Measurements from ENCODE around the gene PRKCH.
A peak's percentile ranks its signal among the peaks of the same experiment; 100 is the strongest.

The PRKCH gene

GRCh38 chr14:61478971-61479473, 157.6 kb downstream of the PRKCH start:
- no peak for DNase-seq

GRCh38 chr14:61479746-61480502, 158.5 kb downstream of the PRKCH start:
- DNase-seq, result no peak

DNA sequence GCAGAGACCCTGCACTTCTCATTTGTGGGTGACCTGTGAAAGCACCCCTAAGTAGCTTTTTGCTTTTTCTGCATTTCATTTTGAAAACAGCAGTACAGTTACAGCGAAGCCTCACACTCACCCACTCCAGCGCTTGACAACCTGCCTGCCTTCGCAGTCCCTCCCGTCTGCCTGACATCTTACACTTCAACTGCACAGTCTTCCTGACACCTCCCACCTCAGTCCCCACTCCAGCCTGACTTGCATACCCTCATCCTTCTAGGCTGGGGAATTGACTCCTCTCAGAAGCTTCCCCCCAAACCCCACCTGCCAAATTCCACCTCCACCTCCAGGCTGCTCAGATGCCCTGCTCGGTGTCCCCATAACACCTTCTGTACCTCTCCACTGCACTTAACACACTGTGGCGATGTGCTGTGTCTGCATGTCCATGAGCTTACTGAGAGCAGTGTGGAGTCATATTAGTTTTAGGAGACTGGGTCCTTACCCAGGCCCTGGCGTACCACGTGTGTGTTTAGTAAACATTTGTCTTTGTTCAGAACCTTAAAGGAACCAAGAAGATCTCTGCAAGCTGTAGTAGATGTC, 159.4 kb downstream of the PRKCH start:
- no peak for DNase-seq

- no peak for DNase-seq
Observed at GRCh38 chr14:61481701-61482100, 160.3 kb downstream of the PRKCH start.

GRCh38 chr14:61482348-61483206, 161.2 kb downstream of the PRKCH start:
- DNase-seq, result no peak

DNA sequence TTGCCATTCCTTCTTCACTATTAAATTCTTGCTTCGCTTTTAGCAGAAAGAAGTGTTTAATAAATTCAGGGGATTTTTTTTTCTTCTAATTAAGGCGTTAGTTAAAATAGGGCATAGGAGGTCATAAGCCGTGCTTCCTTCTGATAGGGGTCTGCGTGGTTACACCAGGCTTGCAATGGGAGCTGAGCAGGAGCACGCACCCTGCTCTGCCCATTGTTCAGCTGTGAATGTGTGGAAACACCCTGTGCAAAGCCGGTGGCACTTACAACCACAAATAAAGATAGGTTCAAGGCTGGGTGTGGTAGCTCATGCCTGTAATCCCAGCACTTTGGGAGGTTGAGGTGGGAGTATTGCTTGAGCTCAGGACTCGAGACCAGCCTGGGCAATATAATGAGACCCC, 162.1 kb downstream of the PRKCH start:
- DNase-seq, result no peak

- DNase-seq, result no peak
Observed at GRCh38 chr14:61484031-61484430, 162.7 kb downstream of the PRKCH start.

DNA sequence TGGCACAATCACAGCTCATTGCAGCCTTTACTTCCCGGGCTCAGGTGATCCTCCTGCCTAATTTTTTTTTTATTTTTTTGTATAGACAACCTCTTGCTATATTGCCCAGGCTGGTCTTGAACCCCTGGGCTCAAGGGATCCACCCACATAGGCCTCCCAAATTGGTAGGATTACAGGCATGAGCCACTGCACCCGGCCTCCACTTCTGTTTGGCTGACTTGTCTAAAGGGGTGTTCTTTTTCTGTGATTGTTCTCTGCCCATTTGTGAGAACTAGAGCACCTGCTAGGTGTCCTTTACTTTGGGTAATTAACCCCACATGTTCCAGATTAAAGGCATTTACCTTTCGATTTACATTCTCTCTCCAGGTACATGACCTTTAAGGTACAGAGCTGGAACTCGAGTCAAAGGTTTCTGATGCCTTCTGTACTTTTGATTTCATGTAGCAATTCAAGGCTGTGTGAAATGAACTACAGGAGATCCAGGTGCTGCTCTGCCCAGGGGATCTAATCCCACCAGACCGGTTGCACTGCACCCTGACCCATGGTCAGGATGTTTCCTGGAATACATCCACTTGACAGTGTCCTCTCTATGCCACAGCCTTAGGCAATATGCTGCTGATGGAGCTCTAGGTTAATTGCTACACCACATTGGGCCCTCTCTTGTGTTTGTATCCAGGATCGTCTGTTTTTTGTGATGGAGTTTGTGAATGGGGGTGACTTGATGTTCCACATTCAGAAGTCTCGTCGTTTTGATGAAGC, 163.6 kb downstream of the PRKCH start:
- no peak for DNase-seq

- no peak for DNase-seq
Observed at GRCh38 chr14:61485661-61486060, 164.3 kb downstream of the PRKCH start.

GRCh38 chr14:61486930-61487495, 165.6 kb downstream of the PRKCH start:
- no peak for DNase-seq

- DNase-seq, result peak; percentile 29
Observed at GRCh38 chr14:61488417-61489401, 167.3 kb downstream of the PRKCH start.

- DNase-seq, result no peak
Observed at GRCh38 chr14:61489512-61489911, 168.1 kb downstream of the PRKCH start.

GRCh38 chr14:61489932-61490331, 168.6 kb downstream of the PRKCH start:
- no peak for DNase-seq

- no peak for DNase-seq
Observed at GRCh38 chr14:61491224-61491623, 169.8 kb downstream of the PRKCH start.

GRCh38 chr14:61491876-61492434, 170.6 kb downstream of the PRKCH start:
- DNase-seq, result no peak

DNA sequence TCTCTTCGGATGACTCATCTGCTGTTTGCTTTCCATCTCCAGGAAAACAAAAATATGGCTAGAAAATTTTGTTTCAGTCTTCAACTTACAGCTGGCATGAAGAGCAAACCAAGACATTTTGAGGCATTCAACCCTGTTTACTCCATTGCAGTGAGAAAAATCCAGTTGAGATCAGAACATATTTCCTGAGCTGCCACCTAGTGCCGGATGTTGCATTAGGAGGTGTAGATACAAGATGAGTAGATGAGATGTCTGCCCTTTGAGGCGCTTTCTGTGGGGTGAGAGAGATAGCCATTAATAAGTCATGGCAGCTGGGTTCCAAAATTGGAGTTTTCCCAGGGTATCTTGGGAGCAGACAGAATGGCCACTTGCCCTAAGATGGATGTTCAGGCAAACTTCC, 171.1 kb downstream of the PRKCH start:
- peak; percentile 9 for DNase-seq

- no peak for DNase-seq
Observed at GRCh38 chr14:61493239-61493638, 171.9 kb downstream of the PRKCH start.

GRCh38 chr14:61494018-61494417, 172.6 kb downstream of the PRKCH start:
- no peak for DNase-seq

GRCh38 chr14:61495809-61496208, 174.4 kb downstream of the PRKCH start:
- DNase-seq, result no peak

DNA sequence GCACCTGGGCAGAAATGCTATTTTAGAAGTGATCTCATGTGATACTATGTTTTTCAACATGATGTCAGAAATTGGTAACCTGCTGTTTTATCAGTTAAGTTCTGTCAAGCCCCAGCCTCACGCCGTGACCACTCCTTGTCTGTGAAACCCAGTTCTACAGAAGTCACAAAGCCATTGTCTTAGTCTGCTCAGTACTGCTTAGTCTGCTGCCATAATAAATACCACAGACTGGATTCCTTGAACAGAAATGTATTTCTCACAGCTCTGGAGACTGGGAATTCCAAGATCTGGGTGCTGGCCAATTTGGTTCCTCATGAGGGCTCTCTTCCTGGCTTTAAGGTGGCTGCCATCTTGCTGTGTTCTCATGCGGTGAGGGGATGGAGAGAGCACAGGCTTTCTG, 176.9 kb downstream of the PRKCH start:
- no peak for DNase-seq

GRCh38 chr14:61498811-61499210, 177.4 kb downstream of the PRKCH start:
- DNase-seq, result peak; percentile 2

All from OCI-M1 (cell line).